ENCODE results near the gene IFT88.

DNA sequence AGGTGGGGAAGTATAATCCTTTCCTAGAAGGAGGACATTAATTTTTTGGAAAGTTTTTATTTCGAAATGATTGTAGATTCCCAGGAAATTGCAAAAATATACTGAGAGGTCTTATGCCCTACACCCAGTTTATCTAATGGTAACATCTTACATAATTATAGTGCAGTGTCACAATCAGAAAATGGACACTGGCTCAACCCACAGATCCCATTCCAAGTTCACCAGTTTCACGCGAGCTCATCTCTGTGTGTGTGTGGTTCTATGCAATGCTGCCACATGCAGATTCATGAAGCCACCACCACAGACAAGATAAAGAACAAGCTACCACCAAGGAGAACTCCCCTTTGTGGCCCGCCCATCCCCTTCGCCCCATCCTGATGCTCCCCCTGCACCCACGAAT, 160.9 kb downstream of the IFT88 start:
- TF ChIP-seq POLR2AphosphoS5 (IDR thresholded peaks at IDR 0.05): no peak
- TF ChIP-seq POLR2A (IDR thresholded peaks at IDR 0.05): no peak

Data from suprapubic skin (tissue), 4 donors.